Measurements from ENCODE around the gene AOPEP. TPM values are rescaled to one million over a fixed set of nuclear protein-coding genes. Genes with fewer than 3 reads are reported as not detected.

AOPEP gene
- polyA plus RNA-seq, 2 of the 4 experiments (the other 2 are of a cell fraction) = 226 to 266 TPM

DNA sequence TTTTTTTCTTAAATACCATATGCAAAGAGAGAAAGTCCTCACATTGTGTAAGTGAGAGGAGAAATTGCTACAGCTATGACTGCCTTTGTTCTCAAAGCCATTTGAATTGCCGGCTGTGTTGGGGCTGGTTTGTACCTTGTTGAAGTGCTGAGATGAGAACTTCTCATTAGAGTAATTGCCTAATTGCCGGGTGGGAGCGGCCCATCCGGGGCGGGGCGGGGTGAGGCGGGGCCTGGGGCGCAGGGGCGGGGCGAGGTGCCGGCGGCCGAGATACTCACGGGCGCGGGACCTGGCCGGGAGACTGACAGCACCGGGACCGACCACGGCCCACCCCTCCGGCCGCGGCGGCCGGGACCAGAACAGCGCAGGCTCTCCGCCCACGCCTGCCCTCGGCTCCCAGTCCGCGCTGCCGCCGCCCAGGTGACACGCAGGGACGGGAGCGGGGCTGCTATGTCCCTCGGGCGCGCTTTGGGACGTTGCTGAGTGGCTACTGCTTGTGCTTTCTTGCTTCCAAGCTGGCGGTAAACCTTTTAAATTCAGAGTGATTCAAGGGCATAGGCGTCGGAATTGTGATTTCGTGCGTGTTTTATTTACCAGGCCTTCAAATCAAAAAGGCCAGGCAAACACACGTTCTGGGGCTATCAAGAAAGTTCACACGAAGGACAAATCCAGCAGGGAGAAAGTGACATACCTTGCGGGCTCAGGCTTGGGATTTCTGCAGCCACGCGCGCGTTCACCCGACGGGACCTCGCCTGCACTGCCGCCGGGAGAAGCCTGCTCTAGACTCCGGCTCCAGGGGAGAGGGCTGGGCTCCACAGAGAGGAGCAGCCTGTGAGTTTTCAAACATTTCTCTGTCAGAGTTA is 322.0 kb downstream of the AOPEP start (continued):
- TF ChIP-seq, protein P1, sequence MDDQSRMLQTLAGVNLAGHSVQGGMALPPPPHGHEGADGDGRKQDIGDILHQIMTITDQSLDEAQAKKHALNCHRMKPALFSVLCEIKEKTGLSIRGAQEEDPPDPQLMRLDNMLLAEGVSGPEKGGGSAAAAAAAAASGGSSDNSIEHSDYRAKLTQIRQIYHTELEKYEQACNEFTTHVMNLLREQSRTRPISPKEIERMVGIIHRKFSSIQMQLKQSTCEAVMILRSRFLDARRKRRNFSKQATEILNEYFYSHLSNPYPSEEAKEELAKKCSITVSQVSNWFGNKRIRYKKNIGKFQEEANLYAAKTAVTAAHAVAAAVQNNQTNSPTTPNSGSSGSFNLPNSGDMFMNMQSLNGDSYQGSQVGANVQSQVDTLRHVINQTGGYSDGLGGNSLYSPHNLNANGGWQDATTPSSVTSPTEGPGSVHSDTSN (IDR thresholded peaks at IDR 0.05) = 0 out of 2 replicates have a peak, but pooled peaks have one; percentile 49
- TF ChIP-seq POLR2A (IDR thresholded peaks at IDR 0.05; ENCODE audit: low read length) (peak; percentile 53), CEBPB (IDR thresholded peaks at IDR 0.05) (peak; percentile 23 to 34; a peak in 3 of 4 replicates), EHF (CRISPR knock-in tag; IDR thresholded peaks at IDR 0.05) (0 out of 2 replicates have a peak, but pooled peaks have one; percentile 26)

DNA sequence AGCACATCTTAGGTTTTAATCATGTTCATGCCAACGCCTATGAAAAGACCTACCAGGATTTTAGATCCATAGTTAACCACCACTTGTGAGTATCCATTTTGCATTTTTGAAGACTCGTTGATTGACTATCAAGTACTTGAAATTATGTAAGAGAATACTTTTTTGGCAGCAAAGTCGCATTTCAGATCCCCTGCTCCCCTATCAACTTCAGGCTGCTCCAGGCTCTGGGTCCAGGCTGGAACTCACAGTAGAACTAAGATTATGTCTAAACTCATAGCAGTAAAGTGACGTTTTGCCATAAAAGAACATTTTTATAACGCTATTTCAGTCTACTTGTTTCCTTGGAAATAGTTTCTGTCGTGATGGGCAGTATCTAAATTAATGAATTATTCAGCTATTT is 323.3 kb downstream of the AOPEP start:
- FAIRE-seq (no peak), ATAC-seq (no peak), DNase-seq (ENCODE audit: low read depth in 1 of 2, low spot score in 1 of 2) (no peak)
- ChIA-PET CTCF (interaction anchor here (1.2 to 1.9 kb wide), 2 partner anchors 24 to 368 kb away, joined by 4 to 10 read pairs; no protein-coding TSS in a partner anchor), POLR2A (interaction anchor here (1.4 kb wide), 1 partner anchor 43 kb away, joined by 3 read pairs; no protein-coding TSS in a partner anchor)
- Histone ChIP-seq H3K4me3 (peak overlapping the region; percentile 57), H3K4me1 (peaks cover 59% of the 10 kb centered on the region), H3K27ac (peak overlapping the region; percentile 82 to 84), H3K9me3 (no peaks in the 10 kb centered on the region), H3K4me2 (peak overlapping the region; percentile 93)
- WGBS (ENCODE audit: missing lambda C conversion rate) = 1% methylated on average over 6 of the region's 6 CpGs
- TF ChIP-seq, protein P1 (IDR thresholded peaks at IDR 0.05) = no peak
- TF ChIP-seq FOSL2 (IDR thresholded peaks at IDR 0.05) (no peak), FOSL2 (CRISPR knock-in tag; IDR thresholded peaks at IDR 0.05) (no peak), SMC3 (IDR thresholded peaks at IDR 0.05) (no peak), TFCP2L1 (CRISPR knock-in tag; IDR thresholded peaks at IDR 0.05) (no peak), CBX8 (IDR thresholded peaks at IDR 0.05) (no peak), RFX5 (IDR thresholded peaks at IDR 0.05) (no peak), HOXB13 (CRISPR knock-in tag; IDR thresholded peaks at IDR 0.05; ENCODE audit: low read depth) (no peak), MAFK (IDR thresholded peaks at IDR 0.05; ENCODE audit: partially characterized antibody) (no peak), NFE2L2 (conservative IDR thresholded peaks at IDR 0.05; ENCODE audit: low read length) (no peak), RARB (CRISPR knock-in tag; IDR thresholded peaks at IDR 0.05) (no peak), RNF2 (IDR thresholded peaks at IDR 0.05; ENCODE audit: borderline replicate concordance, low read depth) (no peak), HDAC2 (IDR thresholded peaks at IDR 0.05) (no peak), FOSB (CRISPR knock-in tag; IDR thresholded peaks at IDR 0.05) (no peak), BCL3 (IDR thresholded peaks at IDR 0.05) (no peak), HOXA7 (CRISPR knock-in tag; IDR thresholded peaks at IDR 0.05) (no peak), ZSCAN20 (CRISPR knock-in tag; IDR thresholded peaks at IDR 0.05) (no peak), RCOR1 (IDR thresholded peaks at IDR 0.05; ENCODE audit: low read depth, low read length) (no peak), BHLHE40 (IDR thresholded peaks at IDR 0.05; ENCODE audit: low read depth, low read length) (no peak)
